HG03025 (cell line): Measurements from ENCODE around the gene ENTR1.

Experiments used
- ATAC-seq: cut with Tn5 transposase; IDR thresholded peaks from one replicate; pipeline ENCODE4 v1.9.1; 2021; ENCODE audit warnings: mild to moderate bottlenecking, moderate library complexity; ENCODE audit not compliant: unreplicated experiment, low FRiP score

ENTR1 gene, protein sequence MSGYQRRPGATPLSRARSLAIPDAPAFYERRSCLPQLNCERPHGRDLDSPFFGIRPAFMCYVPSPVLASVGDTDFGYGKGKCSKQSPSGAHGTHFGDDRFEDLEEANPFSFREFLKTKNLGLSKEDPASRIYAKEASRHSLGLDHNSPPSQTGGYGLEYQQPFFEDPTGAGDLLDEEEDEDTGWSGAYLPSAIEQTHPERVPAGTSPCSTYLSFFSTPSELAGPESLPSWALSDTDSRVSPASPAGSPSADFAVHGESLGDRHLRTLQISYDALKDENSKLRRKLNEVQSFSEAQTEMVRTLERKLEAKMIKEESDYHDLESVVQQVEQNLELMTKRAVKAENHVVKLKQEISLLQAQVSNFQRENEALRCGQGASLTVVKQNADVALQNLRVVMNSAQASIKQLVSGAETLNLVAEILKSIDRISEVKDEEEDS

DNA sequence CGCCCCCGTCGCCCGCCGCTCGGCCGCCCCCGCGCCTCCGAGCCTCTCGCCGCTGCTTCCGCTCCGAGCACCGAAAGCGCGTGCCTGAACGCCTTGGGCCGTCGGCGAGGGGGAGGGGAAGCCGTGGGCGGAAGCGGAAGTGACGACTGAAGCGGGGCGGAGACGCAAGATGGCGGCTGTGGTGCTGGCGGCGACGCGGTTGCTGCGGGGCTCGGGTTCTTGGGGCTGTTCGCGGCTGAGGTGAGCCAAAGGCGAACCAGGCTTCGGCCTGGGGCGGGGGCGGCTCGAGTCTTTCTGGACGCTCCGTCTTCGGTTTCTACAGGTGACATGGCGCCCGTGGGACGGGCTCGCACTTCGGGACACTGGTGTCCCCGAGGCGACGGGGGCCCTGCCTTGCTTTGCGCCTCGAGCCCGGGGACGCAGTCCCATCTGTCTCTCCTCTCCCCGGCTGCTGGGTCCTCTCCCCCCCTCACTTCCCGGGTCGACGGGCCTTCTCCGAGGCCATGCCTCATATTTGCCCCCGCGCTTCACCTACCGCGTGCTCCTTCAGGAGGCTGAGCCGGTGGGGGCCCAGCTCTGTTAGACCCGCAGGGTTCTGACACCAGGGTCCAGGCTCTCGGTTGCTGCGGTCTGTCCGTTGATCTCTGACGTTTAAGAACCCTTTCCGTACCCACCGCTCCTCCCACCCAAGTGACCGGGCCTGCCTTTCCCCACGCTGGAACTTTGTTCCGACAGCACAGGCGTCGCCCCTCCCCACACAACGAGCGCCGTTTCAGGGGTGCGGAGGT lies at the start of gene ENTR1, which contains the start of gene PMPCA:
Gene ENTR1 (minus strand): TSS at position 115 of the 788 bp plus-strand sequence. CDS start 217 bp downstream, outside the sequence.
Gene PMPCA (plus strand): TSS at position 159 of the 788 bp plus-strand sequence. CDS start 11 bp downstream, at position 170.
- ATAC-seq = peak; percentile 76

DNA sequence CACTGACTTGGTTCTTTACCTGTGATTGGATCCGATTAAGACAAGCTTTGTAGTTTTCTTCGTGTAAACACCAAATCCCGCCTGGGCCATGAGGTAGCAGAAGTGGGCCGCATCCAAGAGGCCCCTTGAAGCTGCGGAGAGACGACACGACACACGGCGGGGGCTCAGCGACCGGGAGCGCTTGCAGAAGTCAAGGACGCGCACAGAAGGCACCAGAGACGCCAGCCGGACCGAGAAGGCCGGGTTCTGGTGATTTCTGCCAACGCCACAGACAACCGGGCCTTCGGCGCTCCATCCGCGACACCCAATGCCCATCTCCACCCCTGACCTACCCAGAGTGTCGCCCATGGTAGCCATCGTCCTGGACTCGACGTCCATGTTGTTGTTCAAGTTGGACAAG lies 49.0 kb upstream of the ENTR1 start:
- no peak for ATAC-seq

DNA sequence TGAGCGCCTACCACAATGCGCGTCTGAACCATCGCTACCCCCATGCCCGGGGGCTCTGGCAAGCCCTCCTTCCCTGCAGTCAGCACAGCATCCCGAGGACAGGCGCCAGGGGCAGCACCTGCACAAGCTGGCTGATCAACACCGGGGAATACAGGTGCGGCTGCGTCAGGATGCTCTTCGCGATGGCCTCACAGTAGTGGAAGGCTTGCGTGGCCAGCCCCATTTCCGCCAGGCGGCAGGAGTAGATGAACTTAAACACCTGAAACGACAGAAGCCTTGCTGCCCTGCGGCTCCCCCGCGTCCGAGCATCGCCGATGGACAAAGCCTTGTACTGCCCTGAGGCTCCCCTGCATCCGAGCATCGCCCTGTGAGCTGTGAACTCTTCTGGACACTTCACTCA lies 46.9 kb upstream of the ENTR1 start:
- no peak for ATAC-seq

DNA sequence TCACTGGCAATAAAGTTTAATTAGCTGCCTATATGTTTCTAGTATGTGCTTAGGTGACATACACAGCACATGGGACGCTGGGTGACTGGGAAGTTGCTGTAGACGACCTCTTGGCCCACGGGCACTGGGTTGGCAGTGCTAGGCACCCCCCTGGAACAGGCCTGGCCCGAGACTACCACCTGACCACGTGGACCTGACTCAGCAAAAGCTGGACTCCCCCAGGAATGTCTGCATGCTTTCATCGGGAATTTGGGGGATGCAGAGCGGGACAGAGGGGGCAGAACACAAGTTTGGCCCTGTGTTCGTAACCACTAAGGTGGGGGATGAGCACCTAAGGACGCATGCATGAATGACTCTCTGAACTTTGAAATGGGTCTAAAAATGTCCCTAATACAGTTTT lies 45.8 kb upstream of the ENTR1 start:
- no peak for ATAC-seq

DNA sequence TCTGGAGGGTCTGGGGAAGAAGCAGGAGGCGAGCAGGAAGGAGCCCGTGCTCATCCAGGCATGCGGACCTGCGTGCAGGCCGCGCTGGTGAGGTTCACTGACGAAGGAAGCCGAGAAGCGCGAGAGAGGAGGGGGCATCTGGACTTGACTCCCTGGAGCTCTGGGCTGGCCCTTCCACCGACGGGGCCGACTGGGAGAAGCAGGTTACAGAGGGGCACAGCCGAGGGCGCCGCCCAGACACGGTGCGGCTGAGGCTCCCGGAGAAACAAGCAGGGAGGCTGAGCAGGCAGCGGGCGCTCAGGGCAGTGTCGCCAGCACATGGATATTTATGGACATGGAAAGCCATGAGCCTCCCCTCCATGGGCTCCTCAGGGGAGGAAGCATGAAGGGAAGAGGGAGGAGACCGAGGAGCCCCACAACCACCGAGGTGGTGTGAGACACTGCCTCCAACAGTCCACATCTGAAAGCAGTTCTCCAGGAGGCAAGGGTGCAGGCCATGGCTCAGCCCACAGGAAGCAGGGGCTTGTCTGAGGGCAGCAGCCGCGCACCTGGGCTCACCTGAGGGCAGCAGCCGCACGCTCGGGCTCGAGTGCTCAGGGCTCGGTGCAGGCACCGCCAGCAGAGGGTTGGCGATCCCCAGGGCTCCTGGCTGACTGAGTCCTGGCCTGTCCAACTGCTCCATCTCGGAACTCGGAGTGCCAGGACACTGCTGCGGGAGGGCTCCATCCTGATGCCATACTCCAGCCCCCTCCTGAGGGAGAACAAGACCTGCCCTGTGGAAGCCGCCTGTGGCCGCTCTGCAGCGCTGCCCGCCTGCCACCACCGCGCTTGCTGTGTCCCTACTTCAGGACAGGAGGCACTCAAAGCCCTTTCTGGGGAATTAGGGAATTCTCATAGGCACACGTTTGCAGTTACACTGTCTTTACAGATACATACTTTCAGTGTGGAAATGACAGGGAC lies 44.9 kb upstream of the ENTR1 start:
- ATAC-seq = no peak

DNA sequence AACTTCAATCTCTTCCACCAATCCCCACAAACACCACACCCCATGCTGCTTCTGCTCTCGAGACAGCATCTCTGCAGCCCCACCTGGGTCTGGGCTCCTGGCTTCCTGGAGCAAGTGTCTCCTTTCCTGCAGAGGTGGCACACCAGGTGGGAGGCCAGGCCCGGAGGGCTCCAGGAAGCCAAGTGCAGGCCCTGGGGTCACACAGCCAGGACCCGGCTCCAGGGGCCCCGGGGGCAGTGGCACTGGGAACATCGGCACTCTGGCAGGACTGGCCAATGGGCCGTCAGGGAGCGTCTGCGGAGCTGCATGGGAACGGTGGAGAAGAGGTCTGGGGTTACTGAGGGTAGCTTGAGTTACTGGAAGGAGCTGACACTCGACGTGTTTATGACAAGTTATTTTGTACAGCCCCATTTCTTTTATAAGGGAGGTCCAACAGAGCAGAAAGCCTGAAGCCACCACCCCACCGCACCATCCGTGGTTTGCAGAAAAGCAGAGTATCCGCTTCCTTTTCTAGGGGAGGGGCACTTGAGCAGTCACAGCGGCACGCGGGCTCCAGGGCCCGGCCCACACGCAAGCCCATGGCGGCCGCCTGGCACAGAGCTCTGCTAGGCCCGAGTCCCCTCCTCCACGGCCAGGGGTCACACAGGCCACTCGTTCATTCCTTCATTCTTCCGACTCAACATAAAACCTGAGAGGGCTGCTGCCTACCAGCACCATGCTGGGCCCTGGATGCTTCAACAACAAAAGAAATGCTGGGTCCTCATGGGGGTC lies 43.8 kb upstream of the ENTR1 start:
- no peak for ATAC-seq

DNA sequence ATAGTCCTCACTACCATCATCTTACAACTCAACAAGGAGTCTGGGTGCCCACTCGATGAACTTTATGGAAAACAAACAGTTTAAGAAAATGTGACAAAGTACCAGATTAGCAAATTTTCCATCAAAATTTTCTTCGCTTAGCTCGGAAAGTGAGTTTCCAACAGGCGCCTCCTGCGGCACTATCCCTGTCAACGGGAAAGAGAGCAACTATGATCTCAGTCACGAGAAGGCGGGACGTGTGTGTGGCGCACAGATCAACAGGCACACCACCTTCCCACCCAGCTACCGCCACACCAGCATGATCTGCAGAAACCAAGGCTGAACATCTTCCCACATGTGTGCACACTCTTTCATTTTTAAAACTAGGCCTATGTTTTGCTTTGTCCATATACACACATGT lies 42.9 kb upstream of the ENTR1 start:
- ATAC-seq = no peak

DNA sequence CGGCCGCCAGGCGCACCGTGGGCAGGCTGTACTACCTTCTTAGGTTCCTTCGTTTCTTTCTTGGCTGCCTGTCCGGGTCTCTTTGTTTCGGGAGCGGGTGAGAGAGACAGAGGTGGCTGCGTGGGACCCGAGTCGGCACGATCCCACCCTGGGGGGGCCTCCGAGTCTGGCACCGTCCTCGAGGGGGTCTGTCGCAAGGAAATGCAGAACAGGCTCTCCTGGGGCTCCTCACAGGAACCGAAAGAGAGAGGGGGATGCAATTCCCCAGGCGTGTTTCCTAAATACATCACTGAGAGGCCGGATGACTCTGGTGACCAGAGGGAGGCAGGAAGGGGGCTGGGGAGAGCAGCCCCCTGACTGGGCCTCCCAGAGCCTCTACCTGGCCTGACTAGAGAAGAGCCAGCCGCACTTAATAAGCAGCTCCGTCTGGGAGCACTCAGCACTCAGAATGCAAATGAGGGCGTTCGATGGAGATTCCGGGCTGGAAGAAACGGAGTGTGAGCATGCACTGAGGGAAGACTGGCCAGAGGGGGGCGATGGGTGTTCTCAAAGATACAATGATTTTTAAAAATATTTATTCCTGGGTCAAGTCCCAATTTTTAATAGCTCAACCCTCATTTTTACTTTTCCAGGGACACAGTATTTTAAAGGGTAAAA lies 40.9 kb upstream of the ENTR1 start:
- ATAC-seq = no peak

DNA sequence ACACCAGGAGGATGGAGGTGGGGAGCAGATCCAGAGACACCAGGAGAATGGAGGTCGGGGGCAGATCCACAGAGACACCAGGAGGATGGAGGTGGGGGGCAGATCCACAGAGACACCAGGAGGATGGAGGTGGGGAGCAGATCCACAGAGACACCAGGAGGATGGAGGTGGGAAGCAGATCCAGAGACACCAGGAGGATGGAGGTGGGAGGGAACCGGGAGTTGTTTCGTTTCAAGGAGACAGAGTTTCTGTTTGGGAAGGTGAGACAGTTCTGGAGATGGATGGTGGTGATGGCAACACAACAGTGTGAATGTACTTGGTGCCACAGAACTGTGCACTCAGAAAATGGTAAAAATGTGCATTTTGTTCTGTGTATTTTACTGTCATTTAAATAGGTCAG lies 38.2 kb upstream of the ENTR1 start:
- ATAC-seq = no peak

DNA sequence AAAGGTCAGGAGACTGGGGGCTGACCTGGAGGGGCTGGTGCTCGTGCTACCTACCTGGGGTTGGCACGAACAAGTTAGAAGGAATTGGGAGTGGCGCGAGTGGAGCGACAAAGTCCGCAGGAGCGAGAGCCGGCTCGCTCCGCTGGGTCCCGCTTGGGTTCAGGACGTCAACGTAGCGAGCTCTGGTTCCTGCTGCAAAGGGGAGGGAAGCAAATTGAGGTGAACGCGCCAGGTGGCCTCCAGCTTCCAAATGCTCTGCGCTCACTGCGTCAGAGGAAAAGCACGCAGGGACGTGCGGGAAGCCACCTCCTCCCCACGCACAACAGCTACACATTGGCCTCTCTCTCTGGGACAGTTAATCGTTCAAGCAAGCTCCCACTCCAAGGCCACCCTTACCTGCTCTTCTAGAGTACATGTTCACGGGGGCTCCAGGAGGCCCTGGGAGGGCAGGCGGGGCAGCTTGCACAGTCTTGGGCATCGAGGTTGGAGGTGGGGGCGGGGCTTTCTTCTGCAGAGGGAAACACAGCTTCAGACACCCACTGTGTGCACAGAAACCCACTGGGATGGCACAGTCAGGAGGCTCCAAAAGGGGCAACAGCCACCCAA lies 36.9 kb upstream of the ENTR1 start:
- ATAC-seq = no peak

DNA sequence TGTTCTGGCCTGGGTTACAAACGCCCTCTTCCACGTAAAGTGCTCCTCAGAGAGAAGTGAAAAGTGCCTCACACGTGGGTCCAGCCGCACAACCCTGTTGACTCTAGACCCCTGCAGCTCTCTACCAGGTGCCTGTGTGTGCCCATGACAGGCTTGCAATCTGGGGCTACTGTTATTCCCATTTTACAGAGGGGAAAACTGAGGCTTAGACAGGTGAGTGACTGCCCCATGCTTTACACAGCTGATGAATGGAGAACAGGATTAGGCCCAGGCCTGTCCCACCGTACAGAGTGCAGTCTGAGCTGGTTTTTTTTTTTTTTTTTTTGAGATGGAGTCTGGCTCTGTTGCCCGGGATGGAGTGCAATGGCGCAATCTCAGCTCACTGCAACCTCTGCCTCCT lies 35.4 kb upstream of the ENTR1 start:
- ATAC-seq = no peak

DNA sequence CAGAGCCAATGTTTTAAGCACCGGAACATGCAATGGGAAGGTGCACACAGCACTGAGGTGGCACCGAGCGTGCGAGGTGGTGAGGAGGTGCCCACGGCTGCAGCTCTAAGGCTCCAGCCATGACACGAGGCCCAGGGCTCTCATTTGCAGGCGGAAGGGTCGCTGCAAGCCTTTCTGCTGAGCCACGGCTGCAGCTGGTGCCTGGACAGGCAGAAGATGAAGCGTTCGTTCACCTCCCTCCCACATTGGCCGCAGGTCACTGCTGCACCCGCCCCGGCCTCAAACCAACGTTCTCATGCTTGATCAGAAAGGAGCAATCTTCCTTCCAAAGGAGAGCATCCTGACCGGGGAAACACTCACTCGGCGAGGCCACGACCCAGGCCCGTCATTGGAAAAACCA lies 33.7 kb upstream of the ENTR1 start:
- ATAC-seq = no peak

DNA sequence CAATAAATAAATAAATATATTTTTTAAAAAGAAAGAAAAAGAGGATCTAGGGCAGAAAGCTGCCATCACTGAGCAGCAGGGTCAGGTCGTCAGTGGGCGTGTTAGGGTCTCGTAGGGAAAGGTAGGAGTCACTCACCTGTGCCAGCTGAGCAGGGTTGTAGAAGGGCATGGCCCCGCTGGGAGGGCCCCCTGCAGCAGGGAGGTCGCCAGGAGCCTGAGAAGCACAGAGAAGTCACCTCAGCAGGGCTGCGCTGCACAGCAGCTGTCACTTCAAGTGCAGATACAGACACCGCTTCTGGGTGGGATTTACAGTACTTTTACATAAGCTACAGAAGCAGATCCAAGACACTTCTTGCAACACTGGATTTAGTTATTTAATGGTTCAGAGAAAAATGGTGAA lies 33.3 kb upstream of the ENTR1 start:
- no peak for ATAC-seq

DNA sequence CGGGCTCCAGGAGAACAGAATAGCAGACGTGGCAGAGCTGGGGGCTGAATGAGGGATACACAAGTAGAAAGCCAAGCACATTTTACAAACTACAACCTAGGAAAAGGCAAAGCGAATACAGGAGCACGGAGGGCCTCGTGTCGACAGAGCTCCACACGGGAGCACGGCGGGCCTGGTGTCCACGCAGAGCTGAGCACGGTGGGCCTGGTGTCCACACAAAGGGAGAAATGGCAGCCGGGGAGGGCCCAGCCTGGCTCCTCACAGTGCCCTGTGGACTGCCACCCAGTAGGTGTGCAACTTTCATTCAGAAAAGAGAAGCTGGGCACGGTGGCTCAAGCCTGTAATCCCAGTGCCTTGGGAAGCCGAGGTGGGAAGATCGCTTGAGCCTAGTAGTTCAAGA lies 32.7 kb upstream of the ENTR1 start:
- ATAC-seq = no peak

DNA sequence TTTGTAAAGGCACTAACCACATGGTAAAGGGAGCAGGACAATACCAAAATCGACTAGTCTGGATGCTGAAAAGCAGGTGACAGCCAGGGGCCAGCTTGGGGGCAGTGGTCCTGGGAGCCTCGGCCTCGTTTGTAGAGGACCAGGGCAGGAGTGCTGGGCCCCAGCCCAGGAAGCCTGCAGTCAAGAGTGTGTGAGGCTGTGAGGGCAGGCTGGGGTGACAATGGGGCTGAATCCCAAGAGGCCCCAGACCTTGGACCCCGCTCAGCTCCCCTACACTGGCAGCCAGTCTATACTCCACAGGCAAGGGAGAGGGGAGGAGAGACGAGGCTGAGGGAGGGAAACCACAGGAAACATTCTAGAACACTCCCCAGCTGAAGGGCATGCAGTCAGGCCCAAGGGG lies 31.9 kb upstream of the ENTR1 start:
- no peak for ATAC-seq

DNA sequence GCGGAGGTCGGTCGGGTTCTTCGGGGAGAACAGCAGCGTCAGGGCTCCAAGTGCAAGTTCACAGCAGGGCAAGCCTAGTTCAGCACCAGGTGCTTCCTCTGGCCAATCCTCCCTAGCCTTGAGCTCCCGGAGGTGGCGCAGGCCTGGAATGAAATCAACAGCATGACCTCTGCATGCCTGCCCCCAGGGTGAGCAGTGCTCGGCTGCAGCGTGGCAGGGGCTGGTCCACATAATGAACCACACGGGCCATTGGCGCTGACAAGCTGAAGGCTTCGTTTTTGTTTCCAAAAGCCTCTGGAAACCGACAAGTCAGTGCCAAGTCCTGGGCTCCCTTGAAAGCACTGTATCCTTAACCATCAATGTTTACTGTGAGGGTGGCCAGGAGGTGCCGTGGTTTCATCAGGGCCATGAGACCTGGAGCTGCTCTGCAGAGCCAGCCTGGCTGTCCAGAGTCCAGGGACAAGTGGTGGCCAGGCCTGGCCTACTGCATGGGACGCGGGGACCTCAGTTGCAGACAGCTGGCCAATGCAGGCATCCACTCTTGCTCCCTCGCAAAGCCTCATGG lies 31.3 kb upstream of the ENTR1 start:
- ATAC-seq = no peak

DNA sequence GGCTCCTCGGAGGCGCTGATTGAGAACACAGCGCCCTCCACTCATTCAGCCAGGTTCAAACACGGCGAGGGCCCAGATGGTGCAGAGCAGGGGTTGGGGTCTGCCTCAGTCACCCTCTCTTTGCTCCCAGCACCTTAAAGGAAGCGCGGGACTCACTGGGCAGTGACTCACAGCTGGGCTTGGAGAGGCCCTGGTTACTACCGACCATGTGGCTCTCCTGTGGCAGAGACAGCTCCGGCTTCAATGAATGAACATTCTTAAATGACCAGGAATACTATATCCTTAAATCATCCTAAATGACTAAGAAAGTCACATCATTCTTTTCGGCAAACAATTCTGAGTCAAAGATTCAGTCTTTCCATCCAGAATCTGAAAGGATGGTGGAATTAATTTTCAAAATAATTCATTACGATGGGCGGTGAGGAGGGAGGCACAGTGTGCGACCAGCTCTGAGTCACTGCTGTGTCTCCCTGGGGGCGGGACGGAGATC lies 30.8 kb upstream of the ENTR1 start:
- ATAC-seq = no peak
